UCSD-AML1 (cell line): ENCODE data around the gene PROZ.

ENCODE experiments used
- DNase-seq: peaks from one replicate; lab custom pipeline; 2025; ENCODE audit not compliant: unreplicated experiment; lab: John Stamatoyannopoulos, UW

Gene PROZ

DNA sequence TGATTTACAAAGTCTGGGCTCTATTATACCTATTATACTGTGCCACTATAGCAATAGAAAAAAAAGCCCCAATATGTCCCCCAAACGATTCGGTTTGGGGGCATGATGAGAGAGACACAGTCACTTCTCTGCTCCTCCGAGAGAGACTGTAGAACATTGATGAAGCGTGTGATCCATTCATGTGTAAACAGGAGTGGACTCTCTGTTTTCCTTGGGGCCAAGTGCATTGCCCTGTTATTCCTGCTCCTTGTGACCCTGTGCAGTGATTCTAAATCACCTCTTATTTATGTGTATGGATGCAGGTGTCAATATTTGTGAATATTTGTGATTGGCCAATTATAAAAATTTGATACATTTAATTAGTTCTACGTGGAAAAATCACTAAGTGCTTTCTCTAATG, 18.9 kb upstream of the PROZ start:
- no peak for DNase-seq

DNA sequence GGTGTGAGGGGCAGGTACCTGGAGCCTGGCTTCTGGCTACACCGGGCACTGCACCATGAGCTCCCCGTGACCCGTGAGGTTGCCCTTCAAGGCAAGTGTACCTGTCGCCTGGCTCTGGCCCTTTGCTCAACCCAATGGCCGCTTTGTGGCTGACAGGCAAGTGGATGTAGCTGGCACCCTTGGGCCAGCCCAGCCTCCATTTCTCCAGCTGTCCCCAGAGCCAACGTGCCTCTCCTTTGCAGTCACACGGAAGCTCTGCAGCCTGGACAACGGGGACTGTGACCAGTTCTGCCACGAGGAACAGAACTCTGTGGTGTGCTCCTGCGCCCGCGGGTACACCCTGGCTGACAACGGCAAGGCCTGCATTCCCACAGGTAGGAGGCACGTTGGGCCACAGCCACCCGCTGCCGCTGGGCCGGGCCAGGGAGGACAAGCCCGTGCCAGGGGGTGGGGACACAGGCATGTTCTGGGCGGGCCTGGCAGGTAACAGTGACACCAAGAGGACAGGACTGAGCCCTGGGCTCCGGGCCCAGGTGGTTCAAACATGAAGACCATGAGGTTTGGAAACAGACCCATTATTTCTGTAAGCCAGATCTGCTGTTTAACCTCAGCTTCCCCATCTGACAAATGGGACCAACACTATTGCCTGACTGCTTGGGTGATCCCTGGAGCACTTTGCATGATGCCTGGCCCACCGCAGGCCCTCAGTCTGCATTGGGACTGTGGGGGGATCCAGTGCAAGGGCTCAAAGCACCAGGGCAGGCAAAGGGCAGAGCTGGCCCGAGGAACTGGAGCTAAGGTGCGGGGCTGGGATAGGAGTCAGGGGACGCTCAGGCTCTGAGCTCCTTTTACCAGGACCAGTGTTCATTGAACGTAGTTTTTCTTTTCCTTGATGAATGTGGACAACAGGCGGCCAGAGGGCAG, 17.5 kb upstream of the PROZ start:
- no peak for DNase-seq

DNA sequence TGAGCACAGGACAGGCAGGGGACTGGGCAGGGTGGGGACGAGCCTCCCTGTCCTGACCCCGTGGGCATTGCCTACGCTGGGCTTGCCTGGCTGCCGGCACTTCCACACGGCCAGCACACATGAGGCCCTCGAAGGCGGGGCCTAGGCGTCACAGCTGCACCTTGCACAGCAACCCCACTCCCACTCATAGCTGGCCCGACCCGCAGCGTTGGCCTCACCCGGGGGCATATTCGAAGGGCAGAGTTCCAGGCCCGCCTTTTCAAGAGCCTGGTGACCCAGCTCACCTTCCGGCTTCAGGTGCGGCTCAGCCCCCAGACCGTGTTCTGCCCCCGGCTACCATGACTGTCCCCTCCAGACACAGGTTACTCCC, 16.9 kb upstream of the PROZ start:
- no peak for DNase-seq

DNA sequence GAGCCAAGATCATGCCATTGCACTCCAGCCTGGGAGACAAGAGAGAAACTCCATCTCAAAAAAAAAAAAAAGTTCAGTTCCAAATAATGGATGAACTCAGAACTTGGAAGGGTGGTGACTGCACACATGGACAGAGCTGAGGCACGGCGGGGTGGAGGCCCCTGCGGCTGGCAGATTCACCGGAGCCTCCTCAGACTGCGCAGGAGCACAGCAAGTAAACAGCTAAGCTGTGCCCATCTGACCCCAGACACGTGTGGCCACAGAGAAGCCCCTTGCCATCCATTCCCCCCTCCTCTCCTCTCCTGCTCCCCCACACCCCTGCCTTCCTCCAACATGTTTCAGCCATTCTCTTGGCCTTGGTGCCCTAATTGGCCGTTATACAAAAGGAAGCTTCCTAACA, 15.6 kb upstream of the PROZ start:
- DNase-seq = no peak

DNA sequence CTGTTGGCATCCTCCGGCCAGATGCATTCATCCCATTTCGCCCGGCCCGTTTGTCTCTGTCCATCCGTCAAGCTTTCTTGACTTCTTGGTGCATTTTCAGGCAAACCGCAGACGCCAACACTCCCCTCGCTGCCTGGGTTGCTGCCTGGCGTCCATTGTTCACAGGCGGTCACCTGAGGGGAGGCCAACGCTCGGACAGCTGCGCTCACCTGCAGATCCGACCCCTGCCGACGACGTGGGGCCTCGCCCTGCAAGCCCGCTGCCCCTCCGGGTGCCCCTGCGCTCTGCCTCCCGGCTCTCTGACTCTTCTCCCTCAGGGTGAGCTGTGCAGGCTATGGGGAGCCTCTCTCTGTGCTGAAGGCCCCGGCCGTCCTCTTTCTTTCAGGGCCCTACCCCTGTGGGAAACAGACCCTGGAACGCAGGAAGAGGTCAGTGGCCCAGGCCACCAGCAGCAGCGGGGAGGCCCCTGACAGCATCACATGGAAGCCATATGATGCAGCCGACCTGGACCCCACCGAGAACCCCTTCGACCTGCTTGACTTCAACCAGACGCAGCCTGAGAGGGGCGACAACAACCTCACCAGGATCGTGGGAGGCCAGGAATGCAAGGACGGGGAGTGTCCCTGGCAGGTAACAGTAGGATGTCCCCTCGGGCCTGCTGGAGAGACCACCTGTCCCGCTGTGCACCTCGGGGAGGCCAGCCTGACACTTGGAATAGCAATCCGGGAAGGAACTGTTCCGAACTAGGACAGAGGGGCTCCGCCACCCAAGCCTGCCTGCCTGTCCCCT, 14.8 kb upstream of the PROZ start:
- no peak for DNase-seq

DNA sequence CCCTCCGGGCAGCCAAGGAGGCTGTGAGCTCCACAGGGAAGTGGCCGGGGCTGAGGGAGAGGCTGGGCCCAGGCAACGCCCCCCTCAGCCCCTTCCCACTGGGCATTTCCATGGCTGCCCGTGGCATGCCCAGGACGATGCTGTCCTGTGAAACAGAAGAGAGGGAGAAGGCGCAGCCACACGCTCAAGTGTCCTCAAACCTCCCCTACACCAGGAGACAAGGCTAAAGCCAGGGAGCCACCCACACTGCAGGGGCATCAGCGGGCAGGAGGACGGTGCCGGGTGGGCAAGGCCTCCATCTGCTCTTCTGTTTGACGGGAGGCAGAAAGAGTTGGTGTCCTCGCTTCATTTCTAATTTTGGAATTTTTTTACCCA, 14.2 kb upstream of the PROZ start:
- DNase-seq = no peak

DNA sequence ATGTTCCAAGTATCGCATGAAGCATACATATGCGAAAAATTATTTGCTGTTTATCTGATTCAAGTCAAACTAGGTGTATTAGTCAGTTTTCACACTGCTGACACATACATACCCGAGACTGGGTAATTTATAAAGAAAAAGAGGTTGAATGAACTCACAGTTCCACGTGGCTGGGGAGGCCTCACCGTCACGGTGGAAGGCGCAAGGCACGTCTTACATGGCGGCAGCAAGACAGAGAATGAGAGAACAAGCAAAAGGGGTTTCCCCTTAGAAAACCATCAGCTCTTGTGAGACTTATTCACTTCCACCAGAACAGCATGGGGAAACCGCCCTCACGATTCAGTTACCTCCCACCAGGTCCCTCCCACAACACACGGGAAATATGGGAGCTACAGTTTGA, 13.0 kb upstream of the PROZ start:
- DNase-seq = no peak

DNA sequence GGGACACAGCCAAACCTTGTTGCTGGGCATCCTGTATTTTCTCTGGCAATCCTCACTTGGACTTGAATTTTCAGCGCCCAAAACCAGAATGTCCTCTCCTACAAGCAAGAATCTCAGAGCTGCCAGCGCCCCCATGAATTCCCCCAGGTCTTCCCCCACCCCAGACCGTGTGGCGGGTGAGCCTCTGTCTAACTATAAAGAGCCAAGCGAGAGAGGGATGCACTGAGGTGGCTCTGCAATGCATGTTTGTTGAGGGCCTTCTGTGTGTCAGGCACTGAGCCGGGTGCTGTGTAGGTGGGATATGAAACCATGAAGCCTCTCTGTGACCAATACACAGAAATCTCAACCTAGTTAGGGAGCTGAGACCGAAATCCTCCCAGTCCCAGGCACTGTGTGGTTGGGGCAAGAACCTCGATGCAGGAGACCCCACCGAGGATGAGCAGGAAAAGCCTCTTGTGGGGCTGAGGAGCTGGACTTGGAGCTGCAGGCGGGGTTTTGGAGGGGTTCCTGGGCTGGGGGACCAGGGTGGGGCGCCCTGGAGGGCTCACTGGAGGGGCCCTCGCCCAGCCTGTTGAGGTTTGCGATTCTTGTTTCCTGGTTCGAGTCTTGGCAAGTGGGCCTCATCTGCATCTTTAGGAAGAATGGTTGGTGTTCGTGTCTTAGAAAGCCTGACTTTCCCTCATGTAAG, 12.4 kb upstream of the PROZ start:
- no peak for DNase-seq

DNA sequence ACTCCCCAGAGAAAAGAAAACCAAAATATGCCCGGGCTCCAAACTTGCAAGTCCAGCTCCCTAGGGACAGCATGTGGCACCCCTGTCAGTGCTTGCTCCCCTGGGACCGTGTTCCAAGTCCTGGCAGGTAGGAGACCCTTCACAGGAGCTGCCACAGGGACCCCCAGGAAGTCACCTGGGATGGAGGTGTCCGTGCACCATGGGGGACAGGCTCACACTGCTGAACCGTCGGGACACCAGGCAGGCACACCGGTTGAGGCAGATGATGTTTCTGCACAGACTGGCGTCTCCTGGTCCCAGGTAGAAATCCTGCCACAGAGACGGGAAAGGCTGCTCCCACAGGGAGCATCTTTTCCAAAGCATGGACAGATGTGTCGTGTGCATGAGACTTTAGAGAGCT, 11.7 kb upstream of the PROZ start:
- DNase-seq = no peak

DNA sequence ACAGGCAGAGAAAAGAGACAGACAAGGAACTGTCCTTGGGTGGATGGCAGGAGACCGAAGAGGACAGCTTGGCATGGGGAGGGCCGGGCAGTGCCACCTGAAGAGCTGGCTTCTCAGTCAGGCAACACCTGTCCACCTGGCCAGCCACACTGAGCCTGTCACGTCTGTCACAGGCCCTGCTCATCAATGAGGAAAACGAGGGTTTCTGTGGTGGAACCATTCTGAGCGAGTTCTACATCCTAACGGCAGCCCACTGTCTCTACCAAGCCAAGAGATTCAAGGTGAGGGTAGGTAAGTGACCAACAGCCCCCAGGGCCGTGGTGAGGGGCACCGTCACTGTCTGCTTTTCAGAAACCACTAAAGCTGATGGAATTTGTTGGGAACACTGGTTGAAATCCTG, 11.2 kb upstream of the PROZ start:
- no peak for DNase-seq

DNA sequence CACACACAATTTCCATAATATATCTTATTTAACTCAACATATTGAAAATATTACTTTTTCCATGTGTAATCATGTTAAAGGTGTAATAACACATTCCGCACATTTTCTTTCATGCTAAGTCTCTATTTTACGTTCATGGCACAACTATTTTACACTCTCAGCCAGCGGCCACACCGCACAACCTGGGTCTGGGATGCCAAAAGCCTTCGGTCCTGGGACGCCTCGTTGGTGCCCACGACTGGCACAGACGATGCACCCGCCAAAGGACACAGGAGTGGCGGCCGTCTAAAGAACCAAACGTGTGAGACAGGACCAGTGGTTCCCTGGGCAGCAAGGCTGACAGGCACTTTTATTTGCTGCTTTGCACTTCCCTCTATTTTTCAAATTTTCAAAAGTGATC, 10.0 kb upstream of the PROZ start:
- DNase-seq = no peak

DNA sequence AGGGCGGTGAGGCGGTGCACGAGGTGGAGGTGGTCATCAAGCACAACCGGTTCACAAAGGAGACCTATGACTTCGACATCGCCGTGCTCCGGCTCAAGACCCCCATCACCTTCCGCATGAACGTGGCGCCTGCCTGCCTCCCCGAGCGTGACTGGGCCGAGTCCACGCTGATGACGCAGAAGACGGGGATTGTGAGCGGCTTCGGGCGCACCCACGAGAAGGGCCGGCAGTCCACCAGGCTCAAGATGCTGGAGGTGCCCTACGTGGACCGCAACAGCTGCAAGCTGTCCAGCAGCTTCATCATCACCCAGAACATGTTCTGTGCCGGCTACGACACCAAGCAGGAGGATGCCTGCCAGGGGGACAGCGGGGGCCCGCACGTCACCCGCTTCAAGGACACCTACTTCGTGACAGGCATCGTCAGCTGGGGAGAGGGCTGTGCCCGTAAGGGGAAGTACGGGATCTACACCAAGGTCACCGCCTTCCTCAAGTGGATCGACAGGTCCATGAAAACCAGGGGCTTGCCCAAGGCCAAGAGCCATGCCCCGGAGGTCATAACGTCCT, 9.4 kb upstream of the PROZ start:
- DNase-seq = no peak

DNA sequence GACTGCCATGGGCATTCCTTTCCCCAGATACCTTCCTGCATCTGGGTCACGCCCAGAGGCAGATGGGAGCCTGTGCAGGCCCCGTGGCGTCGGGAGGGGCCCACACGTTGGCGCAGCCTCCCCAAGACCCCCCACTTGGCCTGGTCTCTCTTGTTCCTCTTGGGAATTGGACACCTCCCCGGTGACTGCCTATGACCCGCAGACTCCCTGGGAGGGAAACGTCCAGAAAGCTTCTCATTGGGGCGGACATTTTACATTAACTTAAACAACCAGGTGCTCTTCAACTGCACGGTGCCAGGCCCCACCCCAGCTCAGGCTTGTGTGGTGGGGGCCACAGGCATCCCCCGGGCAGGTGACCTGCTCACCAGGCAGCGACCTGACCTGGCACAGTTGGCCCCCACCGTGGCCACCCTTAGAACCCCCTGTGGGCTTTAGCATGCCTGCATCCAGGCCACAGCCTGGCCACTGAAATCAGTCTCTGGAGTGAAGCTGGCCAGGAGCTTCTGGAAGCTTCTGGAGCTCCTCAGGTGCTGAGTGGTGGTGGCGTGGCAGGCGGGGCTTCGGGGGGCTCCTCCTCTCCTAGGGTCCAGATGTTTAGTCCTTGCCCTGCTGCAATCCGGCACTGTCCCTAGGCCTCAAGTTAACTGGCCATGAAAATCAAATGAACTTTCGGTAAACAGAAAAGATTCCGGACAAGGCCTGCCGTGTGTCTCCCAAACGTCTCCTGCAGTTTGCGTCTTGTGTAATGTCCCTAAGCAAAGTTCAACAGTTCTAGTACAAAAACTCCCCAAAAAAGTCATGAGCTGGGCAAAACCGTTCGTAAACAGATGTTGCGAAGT, 8.5 kb upstream of the PROZ start:
- DNase-seq = no peak

DNA sequence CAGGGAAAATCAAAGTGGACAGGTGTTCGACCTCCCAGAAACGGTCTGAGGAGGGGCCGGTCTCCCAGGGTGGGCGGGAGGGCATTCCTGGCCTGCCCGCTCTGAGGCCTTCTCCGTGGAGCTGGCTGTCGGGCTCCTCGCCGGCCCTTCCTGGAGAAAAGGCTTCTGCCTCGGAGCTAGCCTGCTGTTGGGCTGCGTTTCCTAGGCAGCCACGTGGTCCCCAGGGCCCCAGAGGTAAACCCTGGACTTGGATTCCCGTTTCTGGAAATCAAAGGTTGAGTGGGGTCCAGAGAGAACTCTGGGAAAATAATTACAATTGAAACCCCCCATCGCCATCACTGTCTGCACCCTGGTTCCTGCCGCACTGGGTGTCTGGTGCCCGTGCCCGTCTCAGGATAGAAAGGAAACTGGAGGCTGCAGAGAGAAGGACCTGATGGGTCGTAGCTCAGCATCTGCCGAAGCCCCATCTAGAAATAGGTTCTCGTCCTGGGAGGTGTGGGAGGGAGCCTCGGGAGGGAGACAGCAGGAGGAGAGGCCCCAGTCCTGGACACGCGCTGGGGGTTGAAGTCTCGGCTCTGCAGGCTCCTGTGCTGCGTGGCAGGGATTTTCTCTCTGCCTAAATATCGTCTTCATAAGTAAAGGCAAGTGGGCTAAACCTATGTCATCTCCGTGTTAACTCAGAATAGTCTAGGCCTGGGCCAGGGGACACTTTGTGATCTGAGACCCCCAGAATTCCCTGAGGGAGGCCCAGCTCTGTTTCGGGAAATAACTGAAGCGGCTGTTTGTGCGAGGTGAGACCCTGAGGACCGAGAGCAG, 7.7 kb upstream of the PROZ start:
- no peak for DNase-seq

DNA sequence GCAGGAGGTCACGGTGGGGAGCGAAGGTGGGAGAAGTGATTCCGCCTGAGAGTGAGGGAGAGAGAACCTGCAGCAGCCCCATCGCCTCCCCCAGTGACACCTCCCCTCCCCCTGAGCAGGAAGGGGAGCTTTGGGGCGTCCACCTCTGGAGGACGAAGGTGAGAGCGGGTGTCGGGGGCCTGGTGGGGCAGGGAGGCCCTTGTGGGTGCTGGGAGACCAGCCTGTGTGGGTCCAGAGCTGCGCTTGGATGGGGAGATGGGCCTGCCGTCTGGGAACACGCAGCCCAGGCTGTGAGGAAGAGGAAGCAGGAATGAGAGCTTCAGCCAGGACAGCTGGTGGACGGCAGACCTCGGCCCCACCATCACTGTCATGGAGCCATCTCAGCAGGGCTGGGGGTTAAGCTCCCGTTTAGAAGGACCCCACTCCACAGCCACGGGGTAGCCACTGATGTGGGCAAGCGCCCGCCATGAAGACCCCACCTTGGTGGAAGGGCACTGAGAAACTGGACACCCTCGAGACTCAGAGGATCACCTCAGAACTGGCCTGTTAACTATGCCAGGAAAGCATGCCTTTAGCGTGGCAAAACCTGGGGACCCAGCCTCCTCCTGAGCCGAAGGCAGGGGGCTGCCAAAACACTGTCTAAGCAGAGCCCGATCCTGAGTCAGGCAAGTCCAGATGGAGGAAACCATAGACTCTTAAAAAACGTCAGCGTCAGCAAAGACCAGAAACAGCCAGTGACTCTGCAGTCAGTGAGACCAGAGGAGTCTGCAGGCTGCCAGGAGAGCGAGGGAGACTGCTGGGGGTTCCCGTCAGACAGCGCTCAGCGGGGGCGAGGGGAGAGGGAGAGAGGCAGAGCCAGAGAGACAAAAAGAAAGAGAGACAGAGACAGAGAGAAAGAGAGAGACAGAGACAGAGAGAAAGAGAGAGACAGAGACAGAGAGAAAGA, 6.4 kb upstream of the PROZ start:
- no peak for DNase-seq

DNA sequence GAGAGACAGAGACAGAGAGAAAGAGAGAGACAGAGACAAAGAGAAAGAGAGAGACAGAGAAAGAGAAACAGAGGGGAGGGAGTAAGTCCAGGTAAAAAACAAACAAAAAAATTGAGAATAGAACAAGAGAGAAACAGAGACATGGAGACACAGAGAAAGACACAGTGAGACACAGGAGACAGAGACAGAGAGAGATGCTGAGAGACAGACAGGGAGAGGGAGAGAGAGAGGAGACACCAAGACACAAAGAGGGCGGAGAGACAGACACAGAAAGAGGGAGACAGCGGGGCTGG, 5.8 kb upstream of the PROZ start:
- DNase-seq = no peak

DNA sequence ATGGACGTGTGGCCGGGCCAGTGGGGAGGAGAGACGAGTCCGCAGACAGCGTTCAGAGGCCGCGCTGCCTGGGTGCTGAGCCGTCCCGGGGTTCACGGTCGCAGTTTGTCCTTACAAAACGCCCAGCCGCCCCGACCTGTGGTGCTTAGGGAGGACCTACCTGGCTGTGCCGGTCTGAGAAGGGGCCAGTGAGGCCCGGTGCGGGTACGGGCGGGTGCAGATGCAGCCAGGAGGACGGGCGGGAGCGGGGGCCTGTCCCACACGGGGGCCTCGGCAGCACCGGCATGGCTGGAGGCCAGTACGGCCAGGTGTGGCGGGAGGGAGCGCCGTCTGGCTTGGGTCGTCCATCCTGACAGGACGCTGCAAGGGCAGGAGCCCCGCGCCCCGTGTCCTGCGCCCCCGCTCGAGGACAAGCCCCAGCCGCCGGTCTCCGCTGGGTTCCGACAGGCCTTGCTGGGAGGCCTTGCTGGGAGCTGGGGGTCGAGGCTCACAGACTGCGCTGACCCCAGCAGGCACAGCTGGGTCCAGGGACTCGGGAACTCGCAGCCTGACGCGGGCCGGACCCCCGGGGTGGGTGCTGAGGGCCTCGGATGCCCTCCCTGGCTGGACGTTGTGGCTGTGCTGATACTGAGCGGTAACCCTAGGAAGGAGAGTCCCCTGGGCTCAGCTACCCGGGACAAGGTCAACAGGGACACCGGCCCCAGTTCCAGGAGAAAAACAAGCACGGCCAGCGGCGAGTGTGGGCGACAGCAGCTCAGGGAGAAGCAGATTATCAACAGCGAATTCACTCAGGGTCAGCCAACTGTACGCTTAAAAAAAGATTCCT, 5.3 kb upstream of the PROZ start:
- no peak for DNase-seq
